ENCODE data around the gene CDC14A.

The CDC14A gene

GRCh38 chr1:100474834-100475233 is 122.5 kb downstream of the CDC14A start:
- H3K4me1 ChIP-seq (ENCODE audit: control insufficient read depth, insufficient read depth, low read length, poor library complexity, severe bottlenecking): no peaks in the 10 kb centered on the region
- no peaks in the 10 kb centered on the region for H3K9me3 ChIP-seq (ENCODE audit: control insufficient read depth, low read length)
- H3K27ac ChIP-seq (ENCODE audit: insufficient read depth, low read length, poor library complexity, severe bottlenecking): no peak overlapping the region
- peaks cover 45% of the 10 kb centered on the region for H3K36me3 ChIP-seq (ENCODE audit: control insufficient read depth, insufficient read depth, low read length)
- no peak overlapping the region for H3K4me3 ChIP-seq (ENCODE audit: insufficient read depth, low read depth, low read length, poor library complexity, severe bottlenecking)
- DNase-seq: no peak
- H3K27me3 ChIP-seq (replicated peaks; ENCODE audit: control insufficient read depth, insufficient read depth, low read length, poor library complexity, severe bottlenecking): no peaks in the 10 kb centered on the region

- Histone ChIP-seq H3K27me3 (replicated peaks; ENCODE audit: control insufficient read depth, insufficient read depth, low read length, poor library complexity, severe bottlenecking) (no peaks in the 10 kb centered on the region), H3K9me3 (ENCODE audit: control insufficient read depth, low read length) (no peaks in the 10 kb centered on the region), H3K4me1 (ENCODE audit: control insufficient read depth, insufficient read depth, low read length, poor library complexity, severe bottlenecking) (no peaks in the 10 kb centered on the region), H3K4me3 (ENCODE audit: insufficient read depth, low read depth, low read length, poor library complexity, severe bottlenecking) (no peak overlapping the region), H3K27ac (ENCODE audit: insufficient read depth, low read length, poor library complexity, severe bottlenecking) (no peak overlapping the region), H3K36me3 (ENCODE audit: control insufficient read depth, insufficient read depth, low read length) (peaks cover 59% of the 10 kb centered on the region)
- no peak for DNase-seq
Observed at GRCh38 chr1:100476735-100477290, 124.5 kb downstream of the CDC14A start.

GRCh38 chr1:100478816-100479215 is 126.5 kb downstream of the CDC14A start:
- H3K9me3 ChIP-seq (ENCODE audit: control insufficient read depth, low read length): no peaks in the 10 kb centered on the region
- H3K36me3 ChIP-seq (ENCODE audit: control insufficient read depth, insufficient read depth, low read length): peaks cover 60% of the 10 kb centered on the region
- H3K4me3 ChIP-seq (ENCODE audit: insufficient read depth, low read depth, low read length, poor library complexity, severe bottlenecking): no peak overlapping the region
- no peak for DNase-seq
- H3K27me3 ChIP-seq (replicated peaks; ENCODE audit: control insufficient read depth, insufficient read depth, low read length, poor library complexity, severe bottlenecking): no peaks in the 10 kb centered on the region
- no peaks in the 10 kb centered on the region for H3K4me1 ChIP-seq (ENCODE audit: control insufficient read depth, insufficient read depth, low read length, poor library complexity, severe bottlenecking)
- H3K27ac ChIP-seq (ENCODE audit: insufficient read depth, low read length, poor library complexity, severe bottlenecking): no peak overlapping the region

GRCh38 chr1:100479620-100480338 is 127.5 kb downstream of the CDC14A start:
- Histone ChIP-seq H3K36me3 (ENCODE audit: control insufficient read depth, insufficient read depth, low read length) (peaks cover 65% of the 10 kb centered on the region), H3K27ac (ENCODE audit: insufficient read depth, low read length, poor library complexity, severe bottlenecking) (no peak overlapping the region), H3K4me1 (ENCODE audit: control insufficient read depth, insufficient read depth, low read length, poor library complexity, severe bottlenecking) (no peaks in the 10 kb centered on the region), H3K4me3 (ENCODE audit: insufficient read depth, low read depth, low read length, poor library complexity, severe bottlenecking) (no peak overlapping the region), H3K9me3 (ENCODE audit: control insufficient read depth, low read length) (no peaks in the 10 kb centered on the region), H3K27me3 (replicated peaks; ENCODE audit: control insufficient read depth, insufficient read depth, low read length, poor library complexity, severe bottlenecking) (no peaks in the 10 kb centered on the region)
- DNase-seq: no peak

GRCh38 chr1:100481303-100481702 is 129.0 kb downstream of the CDC14A start:
- no peaks in the 10 kb centered on the region for H3K4me1 ChIP-seq (ENCODE audit: control insufficient read depth, insufficient read depth, low read length, poor library complexity, severe bottlenecking)
- DNase-seq: no peak
- H3K27ac ChIP-seq (ENCODE audit: insufficient read depth, low read length, poor library complexity, severe bottlenecking): no peak overlapping the region
- no peak overlapping the region for H3K4me3 ChIP-seq (ENCODE audit: insufficient read depth, low read depth, low read length, poor library complexity, severe bottlenecking)
- peaks cover 64% of the 10 kb centered on the region for H3K36me3 ChIP-seq (ENCODE audit: control insufficient read depth, insufficient read depth, low read length)
- H3K9me3 ChIP-seq (ENCODE audit: control insufficient read depth, low read length): no peaks in the 10 kb centered on the region
- H3K27me3 ChIP-seq (replicated peaks; ENCODE audit: control insufficient read depth, insufficient read depth, low read length, poor library complexity, severe bottlenecking): no peaks in the 10 kb centered on the region

- Histone ChIP-seq H3K4me1 (ENCODE audit: control insufficient read depth, insufficient read depth, low read length, poor library complexity, severe bottlenecking) (no peaks in the 10 kb centered on the region), H3K27me3 (replicated peaks; ENCODE audit: control insufficient read depth, insufficient read depth, low read length, poor library complexity, severe bottlenecking) (no peaks in the 10 kb centered on the region), H3K36me3 (ENCODE audit: control insufficient read depth, insufficient read depth, low read length) (peaks cover 57% of the 10 kb centered on the region), H3K4me3 (ENCODE audit: insufficient read depth, low read depth, low read length, poor library complexity, severe bottlenecking) (no peak overlapping the region), H3K9me3 (ENCODE audit: control insufficient read depth, low read length) (no peaks in the 10 kb centered on the region), H3K27ac (ENCODE audit: insufficient read depth, low read length, poor library complexity, severe bottlenecking) (no peak overlapping the region)
- no peak for DNase-seq
Observed at GRCh38 chr1:100482167-100482566, 129.9 kb downstream of the CDC14A start.

GRCh38 chr1:100482748-100483147 is 130.4 kb downstream of the CDC14A start:
- Histone ChIP-seq H3K27ac (ENCODE audit: insufficient read depth, low read length, poor library complexity, severe bottlenecking) (no peak overlapping the region), H3K4me1 (ENCODE audit: control insufficient read depth, insufficient read depth, low read length, poor library complexity, severe bottlenecking) (no peaks in the 10 kb centered on the region), H3K27me3 (replicated peaks; ENCODE audit: control insufficient read depth, insufficient read depth, low read length, poor library complexity, severe bottlenecking) (no peaks in the 10 kb centered on the region), H3K36me3 (ENCODE audit: control insufficient read depth, insufficient read depth, low read length) (peaks cover 54% of the 10 kb centered on the region), H3K9me3 (ENCODE audit: control insufficient read depth, low read length) (no peaks in the 10 kb centered on the region), H3K4me3 (ENCODE audit: insufficient read depth, low read depth, low read length, poor library complexity, severe bottlenecking) (no peak overlapping the region)
- no peak for DNase-seq

GRCh38 chr1:100483230-100483629 is 130.9 kb downstream of the CDC14A start:
- Histone ChIP-seq H3K4me1 (ENCODE audit: control insufficient read depth, insufficient read depth, low read length, poor library complexity, severe bottlenecking) (no peaks in the 10 kb centered on the region), H3K36me3 (ENCODE audit: control insufficient read depth, insufficient read depth, low read length) (peaks cover 56% of the 10 kb centered on the region), H3K4me3 (ENCODE audit: insufficient read depth, low read depth, low read length, poor library complexity, severe bottlenecking) (no peak overlapping the region), H3K9me3 (ENCODE audit: control insufficient read depth, low read length) (no peaks in the 10 kb centered on the region), H3K27ac (ENCODE audit: insufficient read depth, low read length, poor library complexity, severe bottlenecking) (no peak overlapping the region), H3K27me3 (replicated peaks; ENCODE audit: control insufficient read depth, insufficient read depth, low read length, poor library complexity, severe bottlenecking) (no peaks in the 10 kb centered on the region)
- no peak for DNase-seq

GRCh38 chr1:100485855-100486258 is 133.6 kb downstream of the CDC14A start:
- no peak for DNase-seq
- Histone ChIP-seq H3K27me3 (replicated peaks; ENCODE audit: control insufficient read depth, insufficient read depth, low read length, poor library complexity, severe bottlenecking) (no peaks in the 10 kb centered on the region), H3K27ac (ENCODE audit: insufficient read depth, low read length, poor library complexity, severe bottlenecking) (no peak overlapping the region), H3K36me3 (ENCODE audit: control insufficient read depth, insufficient read depth, low read length) (peaks cover 58% of the 10 kb centered on the region), H3K4me1 (ENCODE audit: control insufficient read depth, insufficient read depth, low read length, poor library complexity, severe bottlenecking) (no peaks in the 10 kb centered on the region), H3K9me3 (ENCODE audit: control insufficient read depth, low read length) (no peaks in the 10 kb centered on the region), H3K4me3 (ENCODE audit: insufficient read depth, low read depth, low read length, poor library complexity, severe bottlenecking) (no peak overlapping the region)

GRCh38 chr1:100494393-100495084 is 142.2 kb downstream of the CDC14A start:
- H3K36me3 ChIP-seq (ENCODE audit: control insufficient read depth, insufficient read depth, low read length): peaks cover 75% of the 10 kb centered on the region
- H3K4me3 ChIP-seq (ENCODE audit: insufficient read depth, low read depth, low read length, poor library complexity, severe bottlenecking): no peak overlapping the region
- H3K27me3 ChIP-seq (replicated peaks; ENCODE audit: control insufficient read depth, insufficient read depth, low read length, poor library complexity, severe bottlenecking): no peaks in the 10 kb centered on the region
- no peaks in the 10 kb centered on the region for H3K4me1 ChIP-seq (ENCODE audit: control insufficient read depth, insufficient read depth, low read length, poor library complexity, severe bottlenecking)
- no peak for DNase-seq
- no peak overlapping the region for H3K27ac ChIP-seq (ENCODE audit: insufficient read depth, low read length, poor library complexity, severe bottlenecking)
- H3K9me3 ChIP-seq (ENCODE audit: control insufficient read depth, low read length): no peaks in the 10 kb centered on the region

All from effector memory CD4-positive, alpha-beta T cell (primary cell).